SU-DHL-6 (cell line): Measurements from ENCODE around the gene BEGAIN.

ENCODE experiments used
- H2AFZ ChIP-seq: fragments of 200-600 bp; sonication (generic); 2 replicates; pipeline ENCODE4 v1.6.1; 2014; ENCODE audit warnings: low read depth, mild to moderate bottlenecking, moderate library complexity, mixed read lengths, antibody characterized with exemption, low read length; ENCODE audit not compliant: severe bottlenecking
- H3F3A ChIP-seq: fragments of 200-600 bp; shearing (Covaris generic); 2 replicates; pipeline ENCODE4 v1.6.0; 2016; ENCODE audit warnings: antibody characterized with exemption, mild to moderate bottlenecking; ENCODE audit not compliant: insufficient read depth
- H3K27ac ChIP-seq: fragments of 200-600 bp; sonication (generic); 2 replicates; pipeline ENCODE4 v1.5.1; 2016; ENCODE audit warnings: low read depth, mild to moderate bottlenecking, low read length, moderate library complexity, mixed read lengths
- H3K27me3 ChIP-seq: fragments of 200-600 bp; sonication (generic), shearing (Covaris generic); 2 replicates; pipeline ENCODE4 v1.6.0; 2014; ENCODE audit warnings: mild to moderate bottlenecking, low read length
- H3K36me3 ChIP-seq: fragments of 200-600 bp; sonication (generic); 2 replicates; pipeline ENCODE4 v1.6.1; 2014; ENCODE audit warnings: mild to moderate bottlenecking, low read length, mixed read lengths
- H3K4me2 ChIP-seq: fragments of 300-600, 200-600 bp; shearing (Covaris generic), sonication (generic); 2 replicates; pipeline ENCODE4 v1.6.0; 2014; ENCODE audit warnings: low read length, low read depth, mild to moderate bottlenecking; ENCODE audit not compliant: poor library complexity, severe bottlenecking
- H3K4me3 ChIP-seq: fragments of 200-600 bp; sonication (generic); 2 replicates; pipeline ENCODE4 v1.5.1; 2014; ENCODE audit warnings: antibody characterized with exemption, low read length, mild to moderate bottlenecking, mixed read lengths; ENCODE audit not compliant: insufficient read depth, poor library complexity, severe bottlenecking
- H3K79me2 ChIP-seq: fragments of 200-600 bp; sonication (generic); 2 replicates; pipeline ENCODE4 v1.6.1; 2014; ENCODE audit warnings: mild to moderate bottlenecking, low read length, moderate library complexity; ENCODE audit not compliant: insufficient read depth
- H3K9ac ChIP-seq: fragments of 200-600 bp; sonication (generic); 2 replicates; pipeline ENCODE4 v1.7.0; 2014; ENCODE audit warnings: mild to moderate bottlenecking, low read length
- H3K9me2 ChIP-seq: fragments of 200-600 bp; sonication (generic); replicated peaks from 2 replicates; pipeline ENCODE4 v1.6.1; 2014; ENCODE audit warnings: low read length; ENCODE audit not compliant: insufficient read depth
- H3K9me3 ChIP-seq: fragments of 200-600 bp; sonication (generic); 2 replicates; pipeline ENCODE4 v1.6.1; 2014; ENCODE audit warnings: low read length, mixed read lengths; ENCODE audit not compliant: insufficient read depth
- H4K20me1 ChIP-seq: fragments of 200-600 bp; sonication (generic); 2 replicates; pipeline ENCODE4 v1.6.1; 2014; ENCODE audit warnings: low read depth, mild to moderate bottlenecking, antibody characterized with exemption, low read length, moderate library complexity, mixed read lengths
- CTCF ChIP-seq: fragments of 200-600 bp; sonication (generic); IDR thresholded peaks from one replicate; pipeline ENCODE4 v1.5.1; 2017; ENCODE audit warnings: antibody characterized with exemption, mild to moderate bottlenecking, low read length, moderate library complexity; ENCODE audit not compliant: insufficient read depth, poor library complexity, severe bottlenecking
- EZH2phosphoT487 ChIP-seq: fragments of 200-600 bp; sonication (generic), shearing (Covaris generic); conservative IDR thresholded peaks from 2 replicates; pipeline ENCODE4 v1.6.1; 2018; ENCODE audit warnings: mild to moderate bottlenecking, antibody characterized with exemption, low read length, moderate library complexity, mixed read lengths

BEGAIN gene

DNA sequence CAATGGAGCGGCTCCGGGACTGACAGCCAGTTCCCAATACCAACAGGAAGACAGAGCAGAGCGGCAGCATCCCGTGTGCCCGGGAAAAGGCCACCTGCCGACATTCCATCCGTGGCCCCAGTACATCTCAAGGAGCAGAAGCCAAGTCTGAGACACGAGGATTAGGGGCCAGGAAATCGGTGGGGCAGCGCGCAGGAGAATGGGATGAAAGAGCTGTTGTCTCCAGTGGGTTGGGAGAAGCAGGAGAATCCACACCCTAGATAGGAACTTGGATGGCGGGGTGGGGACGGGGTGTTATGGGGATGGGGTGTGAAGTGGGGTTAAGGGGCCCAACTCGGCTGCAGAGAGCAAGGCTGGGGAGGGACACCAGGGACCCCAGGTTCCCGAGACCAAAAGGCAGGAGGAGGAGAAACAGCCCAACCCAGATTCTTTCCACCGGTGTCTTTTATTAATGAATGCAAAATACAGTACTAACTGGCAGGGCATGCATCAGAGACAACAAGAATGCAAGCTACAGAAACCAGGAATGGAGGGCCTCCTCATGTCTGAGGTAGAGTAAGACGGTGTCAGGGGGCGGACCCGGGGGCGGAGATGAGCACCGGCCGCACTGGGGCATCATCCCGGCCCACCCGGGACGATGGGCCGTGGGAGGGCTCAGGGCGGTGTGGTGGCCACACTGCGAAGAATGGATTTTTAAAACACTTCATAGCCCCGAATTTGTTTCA lies 50.3 kb downstream of the BEGAIN start:
- no peaks in the 10 kb centered on the region for H3K9me2 ChIP-seq
- no peak overlapping the region for H3K9ac ChIP-seq
- no peak for TF ChIP-seq CTCF
- no peak for TF ChIP-seq EZH2phosphoT487
- H3K27ac ChIP-seq: no peak overlapping the region
- H2AFZ ChIP-seq: no peak overlapping the region
- H3F3A ChIP-seq: no peaks in the 10 kb centered on the region
- H3K79me2 ChIP-seq: no peaks in the 10 kb centered on the region
- H3K36me3 ChIP-seq: no peaks in the 10 kb centered on the region
- H3K27me3 ChIP-seq: no peaks in the 10 kb centered on the region
- no peaks in the 10 kb centered on the region for H3K9me3 ChIP-seq
- H4K20me1 ChIP-seq: no peaks in the 10 kb centered on the region
- H3K4me2 ChIP-seq: no peak overlapping the region
- no peak overlapping the region for H3K4me3 ChIP-seq

DNA sequence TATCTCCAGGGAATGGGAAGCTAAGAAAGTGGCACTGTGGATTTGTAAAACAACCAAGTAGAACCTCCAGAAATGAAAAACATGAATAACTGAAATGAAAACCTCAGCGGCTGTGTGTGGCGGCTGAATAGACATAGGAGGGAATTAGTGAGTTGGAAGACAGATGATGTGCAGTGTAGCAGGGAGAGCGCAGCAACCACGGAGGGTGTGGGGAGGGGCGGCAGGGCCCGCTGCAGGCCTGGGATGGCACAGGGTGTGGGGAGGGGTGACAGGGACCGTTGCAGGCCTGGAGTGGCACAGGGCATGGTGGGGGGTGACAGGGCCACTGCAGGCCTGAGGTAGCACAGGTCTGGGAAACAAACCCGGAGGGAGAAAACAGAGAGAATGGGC lies 51.1 kb downstream of the BEGAIN start:
- H3K79me2 ChIP-seq: no peaks in the 10 kb centered on the region
- H2AFZ ChIP-seq: no peak overlapping the region
- H3F3A ChIP-seq: no peaks in the 10 kb centered on the region
- H3K4me2 ChIP-seq: no peak overlapping the region
- no peaks in the 10 kb centered on the region for H3K36me3 ChIP-seq
- no peaks in the 10 kb centered on the region for H3K9me2 ChIP-seq
- TF ChIP-seq EZH2phosphoT487 (no peak), CTCF (no peak)
- H3K9ac ChIP-seq: no peak overlapping the region
- no peak overlapping the region for H3K27ac ChIP-seq
- no peaks in the 10 kb centered on the region for H3K9me3 ChIP-seq
- no peaks in the 10 kb centered on the region for H3K27me3 ChIP-seq
- no peaks in the 10 kb centered on the region for H4K20me1 ChIP-seq
- H3K4me3 ChIP-seq: no peak overlapping the region

DNA sequence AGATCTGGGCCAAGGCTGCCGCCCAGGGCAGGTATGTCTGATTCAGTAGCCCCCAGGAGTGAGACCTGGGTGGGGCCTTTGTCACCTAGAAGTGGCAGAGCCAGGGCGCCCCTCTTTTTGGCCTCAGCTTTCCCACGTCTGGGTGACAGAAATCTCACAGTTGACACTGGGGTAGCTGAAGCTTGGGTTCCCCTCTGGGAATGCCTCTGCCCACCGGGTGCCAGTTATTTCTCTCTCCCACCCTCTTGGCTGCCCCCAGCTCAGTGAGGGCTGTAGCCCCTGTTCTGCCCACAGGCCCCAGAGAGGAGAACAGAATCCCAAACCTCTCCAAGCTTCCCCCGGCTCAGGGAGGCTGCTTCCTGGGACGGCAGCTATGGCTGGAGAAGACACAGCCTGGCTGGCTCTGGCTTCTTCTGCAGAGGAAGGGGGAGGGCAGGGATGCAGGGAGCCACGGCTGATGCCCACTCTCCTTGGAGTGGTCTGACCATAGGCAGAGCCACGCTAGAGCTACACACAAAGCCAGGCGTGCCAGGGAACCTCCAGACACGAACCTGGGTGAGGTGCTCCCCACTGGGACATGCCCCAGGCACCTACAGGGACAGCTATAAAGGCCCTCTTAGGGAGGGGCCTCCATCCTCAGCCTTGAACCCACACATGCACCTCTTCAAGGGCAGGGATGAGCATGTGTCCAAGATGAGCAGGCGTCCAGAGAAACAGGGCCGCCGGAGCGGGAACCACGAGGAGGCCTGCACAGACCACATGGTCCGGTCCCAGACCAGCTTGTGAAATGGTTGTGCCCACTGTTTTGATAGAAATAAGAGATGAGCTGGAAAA lies 51.7 kb downstream of the BEGAIN start:
- no peaks in the 10 kb centered on the region for H4K20me1 ChIP-seq
- no peak overlapping the region for H3K4me2 ChIP-seq
- TF ChIP-seq CTCF (no peak), EZH2phosphoT487 (no peak)
- no peaks in the 10 kb centered on the region for H3K9me3 ChIP-seq
- no peak overlapping the region for H3K9ac ChIP-seq
- H3K27me3 ChIP-seq: no peaks in the 10 kb centered on the region
- H3K36me3 ChIP-seq: no peaks in the 10 kb centered on the region
- H3K9me2 ChIP-seq: no peaks in the 10 kb centered on the region
- H3K4me3 ChIP-seq: no peak overlapping the region
- H2AFZ ChIP-seq: no peak overlapping the region
- no peaks in the 10 kb centered on the region for H3F3A ChIP-seq
- H3K27ac ChIP-seq: no peak overlapping the region
- no peaks in the 10 kb centered on the region for H3K79me2 ChIP-seq
